ENCODE measurements around the gene EHD1. TPM values are rescaled to one million over a fixed set of nuclear protein-coding genes. Genes with fewer than 3 reads are reported as not detected.

Gene EHD1
- total RNA-seq, 4 donors from 2014 or later, result 53.5 to 90.7 (median 67.4) TPM

DNA sequence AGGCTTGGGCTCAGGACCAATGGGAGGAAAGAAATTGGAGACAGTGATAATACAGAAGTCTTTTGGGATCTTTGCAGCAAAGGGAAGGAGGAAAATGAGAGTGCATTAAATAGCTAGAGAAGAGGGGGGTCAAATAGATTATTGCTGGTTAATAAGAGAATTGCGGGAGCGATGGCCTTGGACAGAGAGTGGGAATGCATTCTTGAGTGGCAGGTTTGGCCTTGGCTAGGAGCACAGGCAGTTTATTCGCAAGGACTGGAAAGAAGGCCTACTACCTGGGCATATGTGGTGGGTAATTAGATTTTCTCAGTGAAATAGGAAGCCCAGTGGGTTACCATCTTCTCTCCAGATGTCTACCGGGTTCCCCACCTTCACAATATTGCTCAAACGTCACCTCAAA is 64.6 kb downstream of the EHD1 start:
- Histone ChIP-seq H3K4me3 (replicated peaks in 1 of 3) (no peak overlapping the region), H3K9me3 (no peaks in the 10 kb centered on the region), H3K36me3 (no peaks in the 10 kb centered on the region), H3K27me3 (no peaks in the 10 kb centered on the region), H3K4me1 (peaks cover 6 to 8% of the 10 kb centered on the region in 2 donors), H3K27ac (no peak overlapping the region)
- WGBS, 2 donors, result 86 to 87% methylated on average over 5 of the region's 5 CpGs
- TF ChIP-seq POLR2A (IDR thresholded peaks at IDR 0.05), result no peak
- TF ChIP-seq, protein P1, sequence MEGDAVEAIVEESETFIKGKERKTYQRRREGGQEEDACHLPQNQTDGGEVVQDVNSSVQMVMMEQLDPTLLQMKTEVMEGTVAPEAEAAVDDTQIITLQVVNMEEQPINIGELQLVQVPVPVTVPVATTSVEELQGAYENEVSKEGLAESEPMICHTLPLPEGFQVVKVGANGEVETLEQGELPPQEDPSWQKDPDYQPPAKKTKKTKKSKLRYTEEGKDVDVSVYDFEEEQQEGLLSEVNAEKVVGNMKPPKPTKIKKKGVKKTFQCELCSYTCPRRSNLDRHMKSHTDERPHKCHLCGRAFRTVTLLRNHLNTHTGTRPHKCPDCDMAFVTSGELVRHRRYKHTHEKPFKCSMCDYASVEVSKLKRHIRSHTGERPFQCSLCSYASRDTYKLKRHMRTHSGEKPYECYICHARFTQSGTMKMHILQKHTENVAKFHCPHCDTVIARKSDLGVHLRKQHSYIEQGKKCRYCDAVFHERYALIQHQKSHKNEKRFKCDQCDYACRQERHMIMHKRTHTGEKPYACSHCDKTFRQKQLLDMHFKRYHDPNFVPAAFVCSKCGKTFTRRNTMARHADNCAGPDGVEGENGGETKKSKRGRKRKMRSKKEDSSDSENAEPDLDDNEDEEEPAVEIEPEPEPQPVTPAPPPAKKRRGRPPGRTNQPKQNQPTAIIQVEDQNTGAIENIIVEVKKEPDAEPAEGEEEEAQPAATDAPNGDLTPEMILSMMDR (IDR thresholded peaks at IDR 0.05), result no peak
- DNase-seq, result no peak
- intact Hi-C loops (cut with DNase I), result no loop called here

DNA sequence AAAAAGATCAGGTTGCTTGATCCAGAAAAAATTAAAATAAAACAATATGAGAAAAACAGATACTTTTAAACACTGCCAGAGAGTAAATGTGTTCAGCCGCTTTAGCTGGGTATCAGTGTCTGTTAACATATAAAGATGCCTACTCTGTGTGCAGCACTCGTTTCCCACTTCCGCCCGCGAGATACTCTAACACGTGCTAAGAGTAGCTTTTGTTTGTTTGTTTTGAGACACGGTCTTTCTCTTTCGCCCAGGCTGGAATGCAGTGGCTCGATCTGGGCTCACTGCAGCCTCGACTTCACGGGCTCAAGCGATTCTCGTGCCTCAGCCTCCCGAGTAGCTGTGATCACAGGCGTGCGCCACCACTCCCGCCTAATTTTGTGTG is 67.5 kb downstream of the EHD1 start:
- Histone ChIP-seq H3K27me3 (no peaks in the 10 kb centered on the region), H3K4me1 (peaks cover 6 to 8% of the 10 kb centered on the region in 2 donors), H3K9me3 (no peaks in the 10 kb centered on the region), H3K4me3 (replicated peaks in 1 of 3) (peak overlapping the region in 1 of 3 donors; percentile 78), H3K27ac (peak overlapping the region in 1 of 3 donors; percentile 52), H3K36me3 (peaks cover 0 to 8% of the 10 kb centered on the region in 2 donors)
- peak; percentile 22 to 25 for DNase-seq
- TF ChIP-seq, protein P1 (IDR thresholded peaks at IDR 0.05), result no peak
- no peak for TF ChIP-seq POLR2A (IDR thresholded peaks at IDR 0.05)
- intact Hi-C loops (cut with DNase I), result no loop called here
- 42 to 47% methylated on average over 17 of the region's 17 CpGs for WGBS, 2 donors

DNA sequence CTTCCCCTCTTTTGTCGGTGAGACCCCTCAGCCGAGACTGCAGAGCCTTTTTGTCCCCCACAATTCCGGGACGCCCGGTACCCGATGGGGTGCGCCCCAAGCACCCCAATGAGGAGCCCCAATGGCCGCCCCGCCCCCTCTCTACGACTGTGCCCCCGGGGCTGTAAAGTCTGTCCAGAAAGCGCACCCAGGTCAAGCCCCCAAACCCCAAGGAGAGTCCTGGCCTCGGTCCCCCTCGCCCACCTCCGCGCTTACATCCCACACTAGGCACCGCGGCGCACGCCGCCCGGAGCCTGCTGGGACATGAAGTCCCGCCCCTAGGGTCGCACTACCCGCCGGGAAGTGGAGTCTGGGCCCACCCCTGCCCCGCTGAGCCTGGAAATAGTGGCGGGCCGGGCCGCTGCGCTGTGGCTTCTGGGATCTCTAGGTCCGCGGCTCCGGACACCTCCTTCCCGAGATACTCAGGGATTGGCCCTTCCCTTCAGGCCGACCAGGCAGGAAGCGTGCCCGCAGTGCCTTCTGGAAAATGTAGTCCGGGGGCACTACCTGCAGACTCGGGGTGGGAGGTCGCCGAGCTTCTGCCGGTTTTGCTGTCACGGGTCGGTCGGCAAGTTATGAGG is 68.0 kb downstream of the EHD1 start, which contains the start of gene MEN1:
Gene MEN1, minus strand, starts transcription at position 281 of the 620 bp plus-strand sequence. CDS start 442 bp downstream, outside the sequence.
- TF ChIP-seq, protein P1 (IDR thresholded peaks at IDR 0.05), result no peak
- TF ChIP-seq POLR2A (IDR thresholded peaks at IDR 0.05), result peak in 1 of 2 donors; percentile 78
- Histone ChIP-seq H3K4me1 (peaks cover 6 to 8% of the 10 kb centered on the region in 2 donors), H3K27ac (peak within 1 kb of the TSS in 2 of 3 donors; percentile 40 to 52), H3K9me3 (no peaks in the 10 kb centered on the region), H3K36me3 (peaks cover under 1 to 13% of the 10 kb centered on the region in 2 donors), H3K27me3 (no peaks in the 10 kb centered on the region), H3K4me3 (replicated peaks in 1 of 3) (peak within 1 kb of the TSS; percentile 72 to 93 (median 78))
- 2% methylated on average over 13 to 23 of the region's 46 CpGs for WGBS, 2 donors
- intact Hi-C loops (cut with DNase I), result no loop called here
- peak; percentile 98 for DNase-seq

DNA sequence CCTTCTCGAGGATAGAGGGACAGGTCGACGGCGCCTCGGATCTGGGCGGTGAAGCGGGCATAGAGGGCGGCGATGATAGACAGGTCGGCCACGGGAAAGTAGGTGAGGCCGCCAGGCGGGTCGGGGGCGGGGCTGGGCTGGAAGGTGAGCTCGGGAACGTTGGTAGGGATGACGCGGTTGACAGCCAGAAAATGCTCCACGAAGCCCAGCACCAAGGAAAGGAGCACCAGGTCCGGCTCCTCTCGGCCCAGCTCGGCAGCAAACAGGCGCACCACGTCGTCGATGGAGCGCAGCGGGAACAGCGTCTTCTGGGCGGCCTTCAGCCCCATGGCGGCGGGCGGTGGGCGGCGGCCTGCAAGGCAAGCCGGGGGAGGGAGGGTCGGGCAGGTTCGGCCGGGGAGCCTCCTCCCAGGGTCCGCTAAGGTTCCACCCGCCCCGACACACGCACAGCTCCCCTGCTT is 68.6 kb downstream of the EHD1 start:
- 2 to 9% methylated on average over 12 to 33 of the region's 44 CpGs for WGBS, 2 donors
- intact Hi-C loops (cut with DNase I), result no loop called here

More for the DNA sequence above, 68.6 kb downstream of the EHD1 start:
- TF ChIP-seq, protein P1 (IDR thresholded peaks at IDR 0.05), result no peak
- no peak for TF ChIP-seq POLR2A (IDR thresholded peaks at IDR 0.05)
- peak overlapping the region; percentile 72 to 93 (median 78) for H3K4me3 ChIP-seq (replicated peaks in 1 of 3)
- no peaks in the 10 kb centered on the region for H3K9me3 ChIP-seq
- H3K27ac ChIP-seq, result peak overlapping the region in 2 of 3 donors; percentile 40 to 52
- H3K36me3 ChIP-seq, result peaks cover 6 to 16% of the 10 kb centered on the region in 2 donors
- H3K27me3 ChIP-seq, result no peaks in the 10 kb centered on the region
- peaks cover 6 to 8% of the 10 kb centered on the region in 2 donors for H3K4me1 ChIP-seq
- peak; percentile 66 to 75 for DNase-seq

Measured in thyroid gland (tissue), 4 donors.